Measurements from ENCODE around the gene RFLNA.

DNA sequence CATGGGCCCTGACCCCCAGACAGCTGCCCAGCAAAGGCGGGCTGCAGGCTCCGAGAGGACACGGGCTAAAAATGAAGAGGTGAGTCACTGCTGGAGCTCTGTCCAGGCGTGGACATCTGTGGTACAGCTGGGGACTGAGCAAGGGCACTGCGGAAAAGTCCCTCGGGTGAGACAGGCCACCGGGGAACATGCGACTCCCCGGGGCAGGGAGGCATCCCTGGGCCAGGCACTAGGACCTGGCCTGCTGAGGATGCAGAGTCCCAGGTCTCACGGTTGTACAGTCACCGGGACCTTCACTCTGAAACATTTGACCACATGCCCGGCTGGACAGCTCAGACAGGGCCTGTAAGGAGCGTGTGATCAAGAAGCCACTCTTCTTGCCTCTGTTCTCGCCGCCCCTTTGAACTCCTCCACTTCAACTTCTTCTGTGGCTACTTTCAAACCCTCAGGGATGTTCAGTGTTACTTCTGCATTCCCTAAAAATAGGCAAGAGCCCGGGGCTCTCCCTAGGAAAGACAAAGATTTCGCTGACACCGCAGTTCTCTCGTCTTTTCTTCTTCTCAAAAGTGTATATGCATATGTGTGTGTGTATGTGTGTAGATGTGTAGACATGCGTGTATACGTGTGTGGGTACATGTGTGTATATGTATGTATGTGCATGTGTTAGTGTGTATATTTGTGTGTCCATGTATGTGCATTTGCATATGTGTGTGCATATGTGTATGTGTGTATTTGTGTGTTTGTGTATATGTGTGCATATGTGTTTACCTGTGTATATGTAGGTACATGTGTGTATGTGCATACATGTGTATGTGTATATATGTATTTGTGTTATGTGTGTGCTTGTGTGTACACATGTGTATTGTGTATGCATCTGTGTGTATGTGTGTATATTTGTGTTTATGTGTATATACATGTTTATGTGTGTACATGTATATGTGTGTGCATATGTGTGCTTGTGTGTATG, 5.0 kb upstream of the RFLNA start:
- TF ChIP-seq EZH2 (IDR thresholded peaks at IDR 0.05; ENCODE audit: insufficient read depth, poor library complexity, severe bottlenecking) = no peak
- TF ChIP-seq EZH2phosphoT487 (IDR thresholded peaks at IDR 0.05; ENCODE audit: insufficient read depth, low read depth) = no peak
